T1000 (cell line): ENCODE measurements around the gene USHBP1.

ENCODE experiments used
- DNase-seq: peaks from one replicate; lab custom pipeline; 2025; ENCODE audit warnings: mixed read lengths; lab: John Stamatoyannopoulos, UW

The USHBP1 gene

DNA sequence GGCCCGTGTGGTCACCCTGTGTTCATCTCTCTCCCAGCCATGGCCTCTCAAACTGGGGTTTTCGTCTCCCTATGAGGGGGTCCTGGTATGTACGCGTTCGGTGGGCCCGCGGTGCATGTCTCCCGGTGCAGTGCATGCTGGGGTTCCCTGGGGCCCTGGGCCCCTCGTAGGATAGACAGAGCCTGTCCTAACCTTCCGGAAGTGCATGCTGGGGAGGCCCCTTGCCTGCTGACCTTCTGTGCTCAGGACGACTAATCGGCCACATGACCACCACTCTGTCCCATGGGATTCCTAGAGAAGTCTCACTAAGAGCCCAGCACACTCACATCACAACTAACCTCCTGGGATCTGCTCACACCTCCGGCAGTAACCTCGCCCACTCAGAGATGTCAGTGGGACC, 54.2 kb downstream of the USHBP1 start:
- DNase-seq, result no peak

DNA sequence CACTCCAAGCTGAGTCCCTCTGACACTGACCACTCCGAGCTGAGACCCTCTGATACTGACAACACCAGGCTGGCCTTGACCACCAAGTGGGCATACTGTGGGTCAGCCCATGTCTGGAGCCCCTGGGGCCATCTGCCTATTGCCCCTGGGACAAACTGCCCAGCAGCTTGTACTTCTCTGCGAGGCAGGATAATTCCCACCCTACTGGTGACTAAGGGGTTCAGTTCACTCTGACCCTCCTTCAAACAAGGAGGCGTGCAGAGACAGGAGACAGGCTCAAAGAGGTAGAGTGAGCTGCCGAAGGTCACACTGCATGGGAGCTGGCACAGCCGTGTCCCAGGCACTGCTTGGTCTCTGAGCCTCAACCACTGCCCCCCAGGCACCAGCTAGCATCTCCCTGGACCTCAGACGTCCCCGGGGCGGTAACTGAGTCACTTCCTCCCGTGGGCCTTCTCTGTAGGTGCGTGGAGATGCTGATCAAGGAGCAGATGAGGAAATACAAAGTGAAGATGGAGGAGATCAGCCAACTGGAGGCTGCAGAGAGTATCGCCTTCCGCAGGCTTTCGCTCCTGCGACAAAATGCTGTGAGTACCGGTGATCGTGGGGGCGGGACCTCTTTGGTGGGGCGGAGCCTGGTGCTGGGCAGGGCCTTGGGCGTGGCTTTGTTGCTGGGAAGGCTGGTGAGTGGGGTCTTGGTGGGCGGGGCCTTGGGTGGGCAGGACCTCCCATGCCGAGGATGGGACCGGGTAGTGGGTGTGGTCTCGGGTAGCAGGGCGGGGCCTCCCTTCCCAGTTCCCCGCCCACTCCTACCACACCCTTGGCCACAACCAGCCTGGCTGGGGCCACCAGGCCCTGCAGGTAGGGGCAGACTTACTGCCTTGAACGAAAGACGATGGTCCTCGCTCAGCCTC, 55.2 kb downstream of the USHBP1 start:
- DNase-seq, result peak; percentile 45

DNA sequence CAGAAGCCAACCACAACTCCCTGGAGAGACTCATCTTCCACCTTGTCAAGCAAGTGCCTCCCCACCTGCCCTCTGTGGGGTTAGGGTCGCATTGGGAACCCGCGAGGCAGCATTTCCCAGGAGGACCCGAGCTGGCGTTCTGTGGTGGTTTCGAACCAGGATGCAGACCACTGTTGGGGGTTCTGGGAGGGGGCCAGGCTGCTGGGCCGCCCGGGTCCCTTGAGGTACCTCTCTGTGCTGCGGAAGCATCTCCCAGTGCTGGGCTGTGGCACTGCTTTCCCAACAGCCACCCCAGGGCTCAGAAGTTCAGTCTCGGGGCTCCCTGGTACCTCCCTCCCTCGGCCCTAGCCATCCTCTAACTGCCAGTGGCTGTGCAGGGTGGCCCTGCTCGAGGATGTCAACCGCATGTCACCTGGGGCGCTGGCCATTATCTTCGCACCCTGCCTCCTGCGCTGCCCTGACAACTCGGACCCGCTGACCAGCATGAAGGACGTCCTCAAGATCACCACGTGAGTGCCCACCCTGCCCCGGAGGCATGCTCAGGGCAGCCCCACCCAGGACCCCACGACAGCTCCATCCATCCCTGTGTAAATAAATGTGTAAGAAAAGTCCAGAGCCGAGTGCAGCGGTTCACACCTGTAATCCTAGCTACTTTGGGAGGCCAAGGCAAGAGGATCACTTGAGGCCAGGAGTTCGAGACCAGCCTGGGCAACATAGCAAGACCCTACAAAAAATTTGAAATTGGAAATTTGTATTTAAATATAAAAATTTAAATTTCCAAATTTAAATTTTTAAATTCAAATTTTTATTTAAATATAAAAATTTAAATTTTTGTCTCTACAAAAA, 57.6 kb downstream of the USHBP1 start:
- no peak for DNase-seq

DNA sequence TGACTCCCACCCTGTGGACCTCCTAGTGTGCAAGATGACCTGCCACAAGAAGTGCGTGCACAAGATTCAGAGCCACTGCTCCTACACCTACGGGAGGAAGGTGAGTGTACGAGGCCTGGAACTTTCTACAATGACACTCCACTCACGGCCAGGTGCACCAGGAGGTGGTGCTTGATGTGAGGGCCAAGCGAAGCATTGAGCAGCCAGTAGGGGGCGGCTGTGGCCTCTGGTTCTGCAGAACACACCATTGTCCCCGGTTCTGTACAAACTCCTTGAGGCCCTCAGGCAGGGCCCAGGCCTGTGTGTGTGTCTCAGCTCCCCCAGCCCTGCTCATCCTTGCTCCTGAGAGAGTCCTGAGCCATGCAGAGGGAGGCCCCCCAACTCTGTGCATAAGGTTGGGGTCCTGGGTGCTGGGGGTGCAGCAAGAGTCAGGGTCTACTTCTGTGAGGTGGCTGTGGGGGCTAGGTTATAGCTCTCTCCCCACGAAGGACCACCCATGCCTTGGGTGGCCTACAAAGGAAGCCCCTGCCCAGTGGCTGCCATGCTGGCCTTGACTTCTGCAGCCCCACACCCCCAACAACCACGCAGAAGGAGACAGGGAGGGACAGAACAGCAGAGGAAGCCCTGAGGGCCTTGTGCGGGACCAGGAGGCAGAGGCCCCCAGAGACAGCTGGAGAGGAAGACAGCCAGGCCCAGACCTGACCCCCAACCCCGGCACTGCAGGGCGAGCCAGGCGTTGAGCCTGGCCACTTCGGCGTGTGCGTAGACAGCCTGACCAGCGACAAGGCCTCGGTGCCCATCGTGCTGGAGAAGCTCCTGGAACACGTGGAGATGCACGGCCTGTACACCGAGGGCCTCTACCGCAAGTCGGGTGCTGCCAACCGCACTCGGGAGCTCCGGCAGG, 59.1 kb downstream of the USHBP1 start:
- DNase-seq, result no peak

DNA sequence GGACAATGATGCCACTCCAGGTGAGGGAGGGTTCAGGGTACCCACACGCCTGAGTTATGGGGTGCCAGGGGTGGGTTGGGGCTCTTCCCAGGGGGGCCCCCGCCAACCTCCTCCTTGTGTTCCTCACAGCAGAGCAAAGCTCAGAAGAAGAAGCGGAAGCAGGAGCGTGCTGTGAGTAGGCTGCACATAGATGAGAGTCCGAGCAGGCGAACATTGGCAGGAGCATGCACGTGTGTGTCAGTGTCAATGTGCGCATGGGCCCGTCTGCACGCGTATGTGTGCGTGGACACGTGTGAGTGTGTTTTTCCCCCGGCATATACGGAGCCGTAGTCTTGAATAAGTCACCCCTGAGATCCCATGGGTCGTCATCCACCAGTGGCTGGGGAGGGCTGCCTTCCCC, 61.8 kb downstream of the USHBP1 start:
- DNase-seq, result no peak

DNA sequence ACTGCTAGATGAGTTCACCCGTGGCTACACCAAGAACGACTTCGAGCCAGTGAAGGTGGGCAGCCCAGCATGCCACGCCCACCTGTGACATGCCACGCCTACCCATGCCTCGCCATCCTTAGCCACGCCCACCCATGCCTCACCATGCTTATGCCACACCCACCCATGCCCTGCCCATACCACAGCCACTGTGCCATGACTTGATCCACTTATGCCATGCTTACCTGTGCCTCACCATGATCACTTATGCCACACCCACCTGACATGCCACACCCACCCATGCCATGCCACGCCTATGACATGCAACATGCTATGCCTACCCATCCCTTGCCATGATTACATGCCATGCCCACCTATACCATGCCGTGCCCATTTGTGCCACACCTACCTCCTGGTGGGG, 62.3 kb downstream of the USHBP1 start:
- no peak for DNase-seq

DNA sequence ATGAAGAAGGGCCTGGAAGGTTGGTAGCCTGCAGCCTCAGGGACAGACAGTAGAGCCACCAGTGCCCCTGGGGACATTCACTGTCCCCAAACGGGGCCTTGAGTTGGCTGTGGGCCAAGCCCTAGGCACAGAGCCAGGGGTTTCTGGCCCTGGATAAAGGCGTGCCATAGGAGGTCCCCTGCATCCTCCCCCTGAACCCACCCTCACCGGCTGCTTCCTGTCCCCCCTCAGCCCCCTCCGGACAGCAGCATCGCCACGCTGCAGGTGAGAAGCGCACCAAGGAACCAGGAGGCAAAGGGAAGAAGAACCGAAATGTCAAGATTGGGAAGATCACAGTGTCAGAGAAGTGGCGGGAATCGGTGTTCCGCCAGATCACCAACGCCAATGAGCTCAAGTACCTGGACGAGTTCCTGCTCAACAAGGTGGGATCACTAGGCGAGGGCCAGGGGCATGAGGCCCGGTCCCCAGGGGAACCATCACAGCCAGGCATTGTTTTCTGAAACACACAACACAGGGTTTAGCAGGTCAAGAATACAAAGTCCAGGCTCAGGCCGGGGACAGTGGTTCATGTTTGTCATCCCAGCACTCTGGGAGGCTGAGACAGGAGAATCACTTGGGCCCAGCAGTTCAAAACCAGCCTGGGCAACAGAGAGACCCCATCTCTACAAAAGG, 64.0 kb downstream of the USHBP1 start:
- no peak for DNase-seq
